Measurements from ENCODE around the gene TRIP11. TPM values are rescaled to one million over a fixed set of nuclear protein-coding genes. Genes with fewer than 3 reads are reported as not detected.

TRIP11 gene
- total RNA-seq, 1 donor from 2014 or later: 23.8 TPM

DNA sequence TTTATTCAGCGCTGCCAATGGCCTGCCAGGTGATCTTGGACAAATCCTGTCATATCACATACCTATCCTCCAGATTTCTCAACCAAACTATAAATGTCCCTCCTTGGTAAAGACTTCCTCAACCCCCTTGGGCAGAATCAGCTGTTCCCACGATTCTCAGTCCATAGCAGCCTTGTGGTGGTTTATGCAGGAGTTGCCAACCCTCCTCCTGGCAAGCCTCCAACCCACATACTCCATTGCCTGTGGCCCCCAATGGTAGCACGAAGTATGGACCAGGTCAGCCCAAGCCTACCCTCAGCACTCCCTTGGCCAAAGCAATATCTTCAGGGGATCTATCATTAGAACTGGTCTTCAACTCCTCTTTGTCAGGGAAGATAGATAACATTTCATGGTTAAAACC, 119.3 kb downstream of the TRIP11 start:
- DNase-seq (ENCODE audit: low read depth in 2 of 2): no peak

DNA sequence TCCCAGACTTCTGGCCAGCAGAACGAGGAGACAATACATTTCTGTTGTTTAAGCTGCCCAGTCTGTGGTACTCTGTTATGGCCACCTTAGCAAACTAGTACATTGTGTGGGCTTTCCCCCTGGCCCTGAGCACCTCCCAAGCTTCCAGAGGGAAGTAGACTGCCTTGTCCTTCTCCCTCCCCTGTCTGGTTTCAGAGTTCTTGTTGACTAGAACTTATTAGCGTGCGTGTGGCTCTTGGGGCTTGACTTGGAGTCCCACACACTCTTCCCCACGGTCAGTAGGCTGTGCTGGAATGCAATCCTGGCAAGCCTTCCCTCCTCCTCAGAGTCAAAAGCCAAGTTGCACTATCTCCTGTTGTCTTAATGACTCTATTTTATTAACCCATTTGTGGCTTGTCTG, 120.0 kb downstream of the TRIP11 start:
- DNase-seq (ENCODE audit: low read depth in 2 of 2): no peak

DNA sequence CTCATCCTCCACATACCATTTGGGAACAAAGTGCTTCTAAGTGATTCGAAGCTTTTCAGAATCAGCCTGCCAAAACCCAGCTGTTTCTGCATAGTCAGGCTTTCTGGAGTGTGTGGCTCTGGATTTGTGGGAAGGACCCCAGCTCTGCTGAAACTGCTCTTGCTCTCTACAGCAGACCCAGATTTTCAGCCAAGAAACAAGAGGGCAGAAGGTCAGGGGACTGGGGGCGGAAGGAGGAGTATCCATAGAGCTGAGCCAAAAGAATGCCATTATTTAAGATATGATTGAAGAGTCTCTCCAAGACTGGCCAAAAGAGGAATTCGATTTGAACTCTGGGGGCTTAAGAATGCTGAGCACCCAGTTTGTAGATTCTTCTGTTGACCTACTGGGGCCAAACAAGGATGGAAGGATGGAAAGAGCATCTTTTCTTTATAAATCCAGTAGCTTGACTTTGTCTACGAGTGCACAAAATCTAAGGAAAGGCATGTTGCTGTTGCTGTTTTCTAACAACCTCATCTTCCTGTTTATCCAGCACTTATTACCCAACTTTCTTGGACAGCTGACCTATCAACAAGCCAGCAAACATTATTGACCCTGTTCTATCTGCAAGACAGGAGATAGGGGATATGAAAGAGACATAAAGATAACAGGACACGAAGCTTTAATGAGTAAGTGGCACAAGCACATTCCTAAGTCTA, 121.5 kb downstream of the TRIP11 start:
- DNase-seq (ENCODE audit: low read depth in 2 of 2): no peak

Other genes with a start within 250 kb of the TRIP11 start
- gene TC2N, start 172.5 kb downstream of the TRIP11 start, total RNA-seq: 1.7 and 46.2 TPM in 2 replicates
- gene FBLN5, start 92.4 kb downstream of the TRIP11 start, total RNA-seq: 0.87 and 1.8 TPM in 2 replicates
- gene ATXN3, start 66.5 kb upstream of the TRIP11 start, total RNA-seq: 29.9 and 107 TPM in 2 replicates
- gene NDUFB1, start 81.6 kb upstream of the TRIP11 start, total RNA-seq: 318 and 327 TPM in 2 replicates
- 17.2 and 18.5 TPM in 2 replicates for gene CPSF2, start 81.9 kb upstream of the TRIP11 start, total RNA-seq